SIG-M5 treated with dmso at 0.1 percent for 504 hours (cell line): ENCODE measurements around the gene SLC47A2.
"Not testable (repeated sequence)": the region's sequence is repeated elsewhere in the genome, so short reads cannot be mapped to it uniquely, and the experiment has no call there.

Experiments
- DNase-seq: peaks from one replicate; lab custom pipeline; 2025; ENCODE audit not compliant: unreplicated experiment; lab: John Stamatoyannopoulos, UW

Gene SLC47A2

DNA sequence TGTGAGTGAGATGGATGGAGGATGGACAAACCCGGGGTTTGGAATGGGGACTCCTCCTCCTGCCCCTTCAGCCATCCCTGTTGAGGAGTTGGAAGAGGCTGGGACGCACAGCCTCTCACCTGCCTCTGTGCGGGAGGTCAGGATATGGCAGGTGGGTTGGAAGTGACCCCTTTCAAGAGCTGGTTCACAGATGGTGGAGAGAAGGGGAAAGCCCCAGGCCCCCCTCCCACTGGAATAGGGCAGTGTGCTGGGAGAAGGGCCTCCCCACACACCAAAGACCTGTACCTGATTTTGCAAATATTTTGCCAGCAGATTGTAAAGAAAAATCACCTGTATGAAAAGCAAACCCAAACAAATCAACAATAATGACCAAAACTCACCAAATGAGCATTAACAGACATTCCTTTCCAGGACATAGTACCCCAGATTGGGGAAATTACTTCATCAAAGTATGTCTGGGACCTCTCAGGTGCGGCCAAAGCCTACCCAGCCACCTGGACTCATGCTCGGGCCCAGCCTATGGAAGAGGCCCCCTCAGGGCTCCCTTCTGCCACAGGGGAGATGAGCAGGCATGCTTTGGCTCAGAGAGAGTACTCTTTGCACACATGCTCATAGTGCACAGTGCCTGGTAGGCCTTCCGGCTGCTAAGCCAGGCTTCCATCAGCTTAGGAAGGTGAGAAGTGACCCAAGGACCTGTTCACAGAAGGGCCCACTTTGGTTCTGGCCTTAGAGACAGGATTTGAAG is 7.8 kb downstream of the SLC47A2 start:
- DNase-seq, result no peak

GRCh38 chr17:19707728-19708221 is 8.6 kb downstream of the SLC47A2 start:
- DNase-seq, result no peak

DNA sequence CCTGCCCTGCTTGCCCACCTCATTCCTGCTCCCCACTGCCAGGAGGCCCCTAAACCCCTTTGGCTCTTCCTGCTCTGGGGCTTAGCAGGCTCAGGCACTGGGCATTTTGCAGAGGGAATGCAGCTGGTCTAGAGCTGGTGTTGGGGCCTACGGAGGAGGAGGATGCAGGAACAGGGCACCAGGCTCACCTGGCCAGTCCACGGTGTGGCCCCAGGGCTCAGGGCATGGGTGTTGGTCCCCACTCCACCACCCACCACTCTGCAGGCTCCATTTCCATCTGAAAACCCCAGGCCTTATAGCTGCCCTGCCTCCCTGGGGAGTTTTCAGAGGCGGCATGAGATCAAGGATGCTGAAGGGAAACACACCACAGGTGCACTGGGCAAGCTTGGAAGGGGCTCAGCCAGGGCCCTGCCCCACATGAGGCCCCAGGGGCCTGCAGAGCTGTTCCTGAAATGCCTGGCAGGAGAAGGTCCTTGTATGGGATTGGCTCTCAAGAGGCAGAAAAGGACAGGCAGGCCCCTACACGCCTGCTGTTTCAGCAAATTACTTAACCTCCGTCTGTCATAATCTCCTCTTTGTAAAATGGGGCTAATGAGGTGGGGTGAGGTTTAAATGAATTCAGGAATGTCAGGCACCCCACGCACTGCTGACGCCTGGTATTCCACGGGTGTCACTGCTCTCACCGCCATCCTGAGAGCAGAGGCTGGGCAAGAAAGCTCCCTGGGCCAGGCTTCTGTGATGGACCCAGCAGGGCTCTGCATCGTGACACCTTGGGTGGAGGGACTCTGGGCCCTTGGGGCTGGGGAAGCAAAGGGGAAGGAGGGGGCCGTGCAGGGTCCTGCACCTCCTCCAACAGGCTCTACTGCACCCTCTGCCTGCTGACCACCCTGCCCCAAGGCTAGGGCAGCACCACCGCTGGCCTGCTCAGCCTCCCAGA is 9.3 kb downstream of the SLC47A2 start:
- DNase-seq, result no peak

DNA sequence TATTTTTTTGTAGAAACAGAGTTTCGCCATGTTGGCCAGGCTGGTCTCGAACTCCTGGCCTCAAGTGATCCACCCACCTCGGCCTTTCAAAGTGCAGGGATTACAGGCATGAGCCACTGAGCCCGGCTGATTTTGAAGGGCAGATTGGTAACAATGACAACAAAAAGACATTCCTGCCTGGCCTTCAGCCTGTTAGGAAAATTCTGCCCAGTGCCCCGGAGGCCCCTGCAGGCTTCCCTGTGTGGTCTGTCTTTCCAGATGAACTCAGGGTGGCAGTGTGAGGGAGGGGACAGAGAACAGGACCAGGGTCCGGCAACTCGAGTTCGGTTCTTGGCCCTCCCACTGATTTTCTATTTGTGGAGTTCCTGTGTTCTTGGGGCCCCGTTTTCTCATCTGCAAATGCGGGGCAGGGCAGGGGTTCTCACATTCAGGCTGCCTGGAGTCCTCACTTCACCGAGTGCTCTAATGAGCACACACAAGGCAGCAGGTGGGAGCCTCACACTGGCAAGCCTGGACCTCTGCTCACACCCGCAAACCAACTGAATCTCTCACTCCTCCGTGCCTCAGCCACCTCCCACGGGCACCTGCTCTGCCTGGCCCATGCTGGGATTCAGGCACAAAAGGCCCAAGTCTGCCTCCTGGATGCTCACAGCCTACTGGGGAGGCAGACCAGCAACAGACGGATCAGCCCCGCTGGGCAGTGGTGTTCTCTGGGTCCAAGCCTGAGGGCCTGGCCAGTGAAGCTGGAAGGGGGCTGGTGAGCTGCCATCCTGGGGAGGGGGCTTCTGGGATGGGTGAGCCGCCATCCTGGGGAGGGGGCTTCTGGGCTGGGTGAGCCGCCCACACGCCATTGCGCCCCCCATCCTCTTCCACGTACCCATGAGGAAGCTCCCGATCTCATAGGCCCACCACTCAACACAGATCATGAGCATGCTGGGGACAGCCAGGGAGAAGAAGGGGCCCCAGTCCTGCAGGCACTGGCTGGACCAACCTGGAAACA is 10.3 kb downstream of the SLC47A2 start:
- DNase-seq, result no peak

- DNase-seq, result no peak
Observed at GRCh38 chr17:19705201-19705600, 11.2 kb downstream of the SLC47A2 start.

- DNase-seq, result no peak
Observed at GRCh38 chr17:19703828-19704613, 12.4 kb downstream of the SLC47A2 start.

DNA sequence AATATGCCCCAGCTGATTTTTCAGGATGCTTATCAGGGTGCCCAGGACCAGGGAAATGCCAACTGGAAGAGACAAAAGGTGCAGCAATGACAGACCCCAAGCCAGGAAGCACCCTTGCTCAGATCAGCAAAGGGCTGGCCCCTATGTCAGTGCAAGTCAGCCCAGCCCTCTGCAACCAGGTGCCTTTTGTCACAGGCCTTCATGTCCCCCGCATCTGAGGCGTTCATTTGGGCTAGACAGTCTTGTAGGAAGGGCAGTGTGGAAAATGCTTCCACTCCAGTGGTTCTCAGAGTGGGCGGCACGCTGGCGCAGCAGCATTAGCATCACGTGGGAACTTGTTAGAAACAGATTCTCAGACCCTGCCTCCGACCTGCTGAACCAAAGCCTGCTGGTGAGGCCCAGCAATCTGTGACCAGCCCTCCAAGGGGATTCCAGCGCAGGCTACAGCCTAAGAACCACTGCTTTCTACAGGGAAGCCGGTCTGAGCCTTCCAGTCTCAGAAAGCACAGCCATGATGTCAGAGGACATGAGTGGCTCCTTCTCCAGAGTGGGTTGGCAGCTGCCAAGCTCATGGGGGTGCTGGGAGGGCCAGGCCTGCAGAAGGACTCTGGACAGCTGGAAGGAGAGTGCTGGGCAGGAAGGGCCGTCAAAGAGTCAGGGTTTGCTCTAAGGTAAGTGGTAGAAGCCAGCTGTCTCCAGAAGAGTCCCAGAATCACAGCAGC is 13.1 kb downstream of the SLC47A2 start:
- DNase-seq, result no peak

DNA sequence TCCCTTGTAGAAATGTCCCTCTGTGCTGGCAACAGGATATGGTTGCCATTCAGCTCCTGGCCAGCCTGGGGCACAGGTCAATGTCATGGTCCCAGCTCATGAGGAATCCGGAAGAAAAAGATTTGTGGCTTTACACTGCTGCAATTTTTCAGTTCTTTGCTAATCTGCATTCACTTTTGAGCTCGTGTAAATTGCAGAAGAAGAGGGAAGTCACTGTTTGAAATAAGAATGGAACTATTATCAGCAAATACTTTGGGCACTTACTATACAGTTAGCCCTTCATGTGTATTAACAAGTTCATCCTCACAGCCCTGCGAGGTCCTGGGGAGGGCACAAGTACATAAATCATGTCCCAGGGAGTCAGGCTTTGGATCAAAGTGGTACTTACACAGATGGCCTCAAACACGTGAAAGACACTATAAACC is 14.2 kb downstream of the SLC47A2 start:
- no peak for DNase-seq

DNA sequence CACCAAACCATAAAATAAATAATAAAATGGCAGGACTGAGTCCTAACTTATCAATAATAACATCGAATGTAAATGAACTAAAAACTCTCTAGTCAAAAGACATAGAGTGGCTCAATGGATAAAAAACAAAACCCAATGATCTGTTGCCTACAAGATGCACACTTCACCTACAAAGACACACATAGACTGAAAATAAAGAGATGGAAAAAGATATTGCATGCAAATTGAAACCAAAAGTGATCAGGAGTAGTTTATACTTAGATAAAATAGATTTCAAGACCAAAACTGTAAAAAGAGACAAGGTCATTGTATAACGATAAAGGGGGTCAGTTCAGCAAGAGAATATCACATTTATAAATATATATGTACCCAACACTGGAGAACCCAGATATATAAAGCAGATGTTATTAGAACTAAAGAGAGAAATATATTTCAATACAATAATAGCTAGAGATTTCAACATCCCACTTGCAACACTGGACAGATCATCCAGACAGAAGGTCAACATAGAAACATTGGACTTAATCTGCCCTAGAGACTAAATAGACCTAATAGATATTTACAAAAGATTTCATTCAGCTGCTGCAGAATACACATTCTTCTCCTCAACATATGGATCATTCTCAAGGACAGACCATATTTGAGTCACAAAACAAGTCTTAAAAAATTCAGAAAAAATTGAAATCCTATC is 29.8 kb downstream of the SLC47A2 start:
- no peak for DNase-seq

DNA sequence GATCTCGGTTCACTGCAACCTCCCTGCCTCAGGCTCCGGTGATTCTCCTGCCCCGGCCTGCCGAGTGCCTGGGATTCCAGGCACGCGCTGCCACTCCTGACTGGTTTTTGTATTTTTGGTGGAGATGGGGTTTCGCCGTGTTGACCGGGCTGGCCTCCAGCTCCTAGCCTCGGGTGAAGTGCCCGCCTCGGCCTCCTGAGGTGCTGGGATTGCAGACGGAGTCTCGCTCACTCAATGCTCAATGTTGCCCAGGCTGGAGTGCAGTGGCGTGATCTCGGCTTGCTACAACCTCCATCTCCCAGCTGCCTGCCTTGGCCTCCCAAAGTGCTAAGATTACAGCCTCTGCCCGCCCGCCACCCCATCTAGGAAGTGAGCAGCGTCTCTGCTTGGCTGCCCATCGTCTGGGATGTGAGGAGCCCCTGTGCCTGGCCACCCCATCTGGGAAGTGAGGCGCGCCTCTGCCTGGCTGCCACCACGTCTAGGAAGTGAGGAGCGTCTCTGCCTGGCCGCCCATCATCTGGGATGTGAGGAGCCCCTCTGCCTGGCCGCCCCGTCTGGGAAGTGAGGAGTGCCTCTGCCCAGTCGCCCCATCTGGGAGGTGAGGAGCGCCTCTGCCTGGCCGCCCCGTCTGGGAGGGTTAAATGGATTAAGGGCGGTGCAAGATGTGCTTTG is 31.3 kb downstream of the SLC47A2 start:
- not testable (repeated sequence) for DNase-seq

DNA sequence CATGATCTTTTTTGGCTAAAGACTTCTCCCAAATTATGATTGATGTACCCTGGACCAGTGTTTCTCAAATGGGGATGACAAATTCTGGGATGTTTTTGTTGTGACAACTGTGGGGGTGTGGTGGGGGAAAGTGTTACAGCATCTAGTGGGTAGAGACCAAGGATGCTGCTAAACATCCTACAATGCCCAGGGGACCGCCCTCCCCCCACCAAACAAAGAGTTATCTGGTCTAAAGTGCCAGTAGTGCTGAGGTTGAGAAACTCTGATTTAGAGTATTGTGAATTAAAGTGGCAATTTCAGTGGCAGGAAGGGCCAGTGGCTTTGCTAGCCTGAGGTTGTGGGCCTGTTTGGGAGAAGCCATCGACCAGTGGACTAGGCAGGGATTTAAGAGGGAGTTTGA is 33.3 kb downstream of the SLC47A2 start:
- no peak for DNase-seq

DNA sequence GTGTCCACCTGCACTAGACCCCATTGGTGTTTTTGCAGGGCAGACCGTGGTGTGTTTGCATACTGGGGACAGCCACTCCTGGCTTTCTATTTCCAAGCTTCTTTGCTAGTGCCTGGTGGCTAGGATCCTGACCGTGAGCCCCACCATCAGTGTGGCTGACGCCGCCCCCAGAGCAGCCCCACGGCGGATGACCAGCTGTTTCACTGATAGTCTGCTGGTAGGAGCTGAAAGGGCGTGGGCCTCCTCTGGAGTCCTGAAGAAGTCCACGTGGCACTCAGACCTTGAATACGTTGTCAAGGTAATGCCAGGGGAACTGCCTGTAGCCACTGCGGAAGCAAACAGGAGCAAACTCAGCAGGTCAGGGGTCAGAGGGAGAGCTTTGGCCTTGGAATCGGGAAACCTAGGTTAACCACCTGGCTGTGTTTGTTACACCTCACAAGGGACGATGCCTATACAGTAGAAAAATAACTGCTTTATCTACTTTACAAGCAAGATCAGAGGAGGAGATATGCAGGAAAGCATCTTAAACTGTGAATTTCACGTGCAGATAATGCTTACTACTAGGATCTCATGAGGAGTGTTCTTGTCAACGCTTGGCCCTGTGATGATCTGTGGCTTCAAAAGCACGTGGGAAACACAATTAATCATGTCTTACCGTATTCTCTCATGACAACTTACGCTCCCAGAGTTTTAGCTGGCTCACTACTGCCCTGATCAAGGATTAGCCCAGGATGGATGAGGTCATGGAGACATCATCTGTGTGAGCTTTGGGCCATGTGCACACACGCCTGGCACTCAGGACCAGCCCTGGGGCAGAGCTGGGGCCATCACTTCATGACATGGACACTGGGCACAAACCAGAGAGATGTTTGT is 37.6 kb downstream of the SLC47A2 start:
- DNase-seq, result no peak

GRCh38 chr17:19677736-19678379 is 38.5 kb downstream of the SLC47A2 start:
- DNase-seq, result no peak

GRCh38 chr17:19676896-19677295 is 39.5 kb downstream of the SLC47A2 start:
- no peak for DNase-seq

GRCh38 chr17:19673623-19674022 is 42.8 kb downstream of the SLC47A2 start:
- no peak for DNase-seq

- no peak for DNase-seq
Observed at GRCh38 chr17:19672009-19672750, 44.2 kb downstream of the SLC47A2 start.
